ENCODE measurements around the gene CLEC2L. TPM values are rescaled to one million over a fixed set of nuclear protein-coding genes. Genes with fewer than 3 reads are reported as not detected.

CLEC2L gene
- total RNA-seq, 1 donor from 2014 or later: not detected

- Histone ChIP-seq H3K27ac (ENCODE audit: low read depth, low read length) (no peak overlapping the region), H4K20me1 (ENCODE audit: insufficient read depth, low read length) (no peaks in the 10 kb centered on the region), H3K4me2 (ENCODE audit: low read length) (no peak overlapping the region), H3K36me3 (ENCODE audit: insufficient read depth, low read length) (peaks cover 2% of the 10 kb centered on the region), H3K9ac (ENCODE audit: low read length) (no peak overlapping the region), H2AFZ (ENCODE audit: low read depth, low read length) (no peak overlapping the region), H3K4me3 (ENCODE audit: insufficient read depth, low read depth, low read length) (no peak overlapping the region), H3K27me3 (ENCODE audit: insufficient read depth, low read length) (no peaks in the 10 kb centered on the region), H3K4me1 (ENCODE audit: insufficient read depth, low read length) (no peaks in the 10 kb centered on the region), H3K79me2 (ENCODE audit: insufficient read depth, low read length) (no peaks in the 10 kb centered on the region), H3K9me3 (ENCODE audit: insufficient read depth, low read depth, low read length) (no peaks in the 10 kb centered on the region)
- FAIRE-seq: no peak
- peaks cover 12% of the 10 kb centered on the region for H3K27me3 Mint-ChIP-seq (ENCODE audit: low read depth, unreplicated experiment)
- H3K9me3 Mint-ChIP-seq (ENCODE audit: unreplicated experiment): peaks cover 15% of the 10 kb centered on the region
- no peak for DNase-seq (ENCODE audit: low read depth)
- H3K4me1 Mint-ChIP-seq (ENCODE audit: low read depth, unreplicated experiment): no peaks in the 10 kb centered on the region
- TF ChIP-seq EZH2 (IDR thresholded peaks at IDR 0.05; ENCODE audit: insufficient read depth, low read length): no peak
- TF ChIP-seq, protein P1, sequence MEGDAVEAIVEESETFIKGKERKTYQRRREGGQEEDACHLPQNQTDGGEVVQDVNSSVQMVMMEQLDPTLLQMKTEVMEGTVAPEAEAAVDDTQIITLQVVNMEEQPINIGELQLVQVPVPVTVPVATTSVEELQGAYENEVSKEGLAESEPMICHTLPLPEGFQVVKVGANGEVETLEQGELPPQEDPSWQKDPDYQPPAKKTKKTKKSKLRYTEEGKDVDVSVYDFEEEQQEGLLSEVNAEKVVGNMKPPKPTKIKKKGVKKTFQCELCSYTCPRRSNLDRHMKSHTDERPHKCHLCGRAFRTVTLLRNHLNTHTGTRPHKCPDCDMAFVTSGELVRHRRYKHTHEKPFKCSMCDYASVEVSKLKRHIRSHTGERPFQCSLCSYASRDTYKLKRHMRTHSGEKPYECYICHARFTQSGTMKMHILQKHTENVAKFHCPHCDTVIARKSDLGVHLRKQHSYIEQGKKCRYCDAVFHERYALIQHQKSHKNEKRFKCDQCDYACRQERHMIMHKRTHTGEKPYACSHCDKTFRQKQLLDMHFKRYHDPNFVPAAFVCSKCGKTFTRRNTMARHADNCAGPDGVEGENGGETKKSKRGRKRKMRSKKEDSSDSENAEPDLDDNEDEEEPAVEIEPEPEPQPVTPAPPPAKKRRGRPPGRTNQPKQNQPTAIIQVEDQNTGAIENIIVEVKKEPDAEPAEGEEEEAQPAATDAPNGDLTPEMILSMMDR (IDR thresholded peaks at IDR 0.05; ENCODE audit: insufficient read depth, low read depth, low read length): no peak
- H3K36me3 Mint-ChIP-seq (ENCODE audit: low read depth, unreplicated experiment): peaks cover 8% of the 10 kb centered on the region
- no peak overlapping the region for H3K27ac Mint-ChIP-seq (ENCODE audit: unreplicated experiment)
- H3K4me3 Mint-ChIP-seq (ENCODE audit: unreplicated experiment): no peak overlapping the region
Observed at GRCh38 chr7:139559364-139560105, 36.0 kb downstream of the CLEC2L start.

DNA sequence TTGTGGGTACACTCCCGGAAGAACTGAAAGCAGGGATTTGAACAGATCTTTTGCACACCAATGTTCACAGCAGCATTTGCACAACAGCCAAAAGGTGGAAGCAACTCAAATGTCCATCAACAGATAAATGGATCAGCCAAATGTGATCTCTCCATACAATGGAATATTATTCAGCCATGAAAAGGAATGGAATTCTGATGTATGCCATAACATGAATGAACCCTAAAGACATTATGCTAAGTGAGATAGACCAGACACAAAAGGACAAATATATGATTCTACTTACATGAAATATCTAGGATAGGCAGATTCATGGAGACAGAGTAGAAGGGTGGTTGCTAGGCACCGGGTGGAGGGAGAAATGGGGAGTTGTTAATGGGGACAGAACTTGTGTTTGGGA lies 36.7 kb downstream of the CLEC2L start:
- Mint-ChIP-seq H3K4me1 (ENCODE audit: low read depth, unreplicated experiment) (no peaks in the 10 kb centered on the region), H3K9me3 (ENCODE audit: unreplicated experiment) (peaks cover 11% of the 10 kb centered on the region), H3K27ac (ENCODE audit: unreplicated experiment) (no peak overlapping the region), H3K4me3 (ENCODE audit: unreplicated experiment) (no peak overlapping the region), H3K27me3 (ENCODE audit: low read depth, unreplicated experiment) (peaks cover 12% of the 10 kb centered on the region), H3K36me3 (ENCODE audit: low read depth, unreplicated experiment) (peaks cover 8% of the 10 kb centered on the region)
- no peak for FAIRE-seq
- Histone ChIP-seq H3K9ac (ENCODE audit: low read length) (no peak overlapping the region), H3K4me3 (ENCODE audit: insufficient read depth, low read depth, low read length) (no peak overlapping the region), H3K27me3 (ENCODE audit: insufficient read depth, low read length) (no peaks in the 10 kb centered on the region), H3K27ac (ENCODE audit: low read depth, low read length) (no peak overlapping the region), H2AFZ (ENCODE audit: low read depth, low read length) (no peak overlapping the region), H4K20me1 (ENCODE audit: insufficient read depth, low read length) (no peaks in the 10 kb centered on the region), H3K9me3 (ENCODE audit: insufficient read depth, low read depth, low read length) (no peaks in the 10 kb centered on the region), H3K4me2 (ENCODE audit: low read length) (no peak overlapping the region), H3K79me2 (ENCODE audit: insufficient read depth, low read length) (no peaks in the 10 kb centered on the region), H3K36me3 (ENCODE audit: insufficient read depth, low read length) (peaks cover 5% of the 10 kb centered on the region), H3K4me1 (ENCODE audit: insufficient read depth, low read length) (no peaks in the 10 kb centered on the region)
- no peak for DNase-seq (ENCODE audit: low read depth)
- TF ChIP-seq, protein P1 (IDR thresholded peaks at IDR 0.05; ENCODE audit: insufficient read depth, low read depth, low read length): no peak
- no peak for TF ChIP-seq EZH2 (IDR thresholded peaks at IDR 0.05; ENCODE audit: insufficient read depth, low read length)

- Histone ChIP-seq H3K27ac (ENCODE audit: low read depth, low read length) (no peak overlapping the region), H3K36me3 (ENCODE audit: insufficient read depth, low read length) (peaks cover 5% of the 10 kb centered on the region), H3K9ac (ENCODE audit: low read length) (no peak overlapping the region), H3K27me3 (ENCODE audit: insufficient read depth, low read length) (no peaks in the 10 kb centered on the region), H2AFZ (ENCODE audit: low read depth, low read length) (no peak overlapping the region), H3K9me3 (ENCODE audit: insufficient read depth, low read depth, low read length) (no peaks in the 10 kb centered on the region), H3K79me2 (ENCODE audit: insufficient read depth, low read length) (no peaks in the 10 kb centered on the region), H3K4me1 (ENCODE audit: insufficient read depth, low read length) (no peaks in the 10 kb centered on the region), H4K20me1 (ENCODE audit: insufficient read depth, low read length) (no peaks in the 10 kb centered on the region), H3K4me2 (ENCODE audit: low read length) (no peak overlapping the region), H3K4me3 (ENCODE audit: insufficient read depth, low read depth, low read length) (no peak overlapping the region)
- no peak overlapping the region for H3K4me3 Mint-ChIP-seq (ENCODE audit: unreplicated experiment)
- no peaks in the 10 kb centered on the region for H3K4me1 Mint-ChIP-seq (ENCODE audit: low read depth, unreplicated experiment)
- H3K27ac Mint-ChIP-seq (ENCODE audit: unreplicated experiment): no peak overlapping the region
- DNase-seq (ENCODE audit: low read depth) (no peak), FAIRE-seq (no peak)
- H3K36me3 Mint-ChIP-seq (ENCODE audit: low read depth, unreplicated experiment): peaks cover 8% of the 10 kb centered on the region
- TF ChIP-seq, protein P1 (IDR thresholded peaks at IDR 0.05; ENCODE audit: insufficient read depth, low read depth, low read length): no peak
- TF ChIP-seq EZH2 (IDR thresholded peaks at IDR 0.05; ENCODE audit: insufficient read depth, low read length): no peak
- H3K9me3 Mint-ChIP-seq (ENCODE audit: unreplicated experiment): peaks cover 11% of the 10 kb centered on the region
- peaks cover 12% of the 10 kb centered on the region for H3K27me3 Mint-ChIP-seq (ENCODE audit: low read depth, unreplicated experiment)
Observed at GRCh38 chr7:139560678-139561077, 37.2 kb downstream of the CLEC2L start.
